ENCODE results near the gene CCNY. TPM values are rescaled to one million over a fixed set of nuclear protein-coding genes. Genes with fewer than 3 reads are reported as not detected.

CCNY gene
- total and polyA plus RNA-seq, 3 experiments from 2014 or later: 15.1 to 65.2 (median 58.4) TPM

DNA sequence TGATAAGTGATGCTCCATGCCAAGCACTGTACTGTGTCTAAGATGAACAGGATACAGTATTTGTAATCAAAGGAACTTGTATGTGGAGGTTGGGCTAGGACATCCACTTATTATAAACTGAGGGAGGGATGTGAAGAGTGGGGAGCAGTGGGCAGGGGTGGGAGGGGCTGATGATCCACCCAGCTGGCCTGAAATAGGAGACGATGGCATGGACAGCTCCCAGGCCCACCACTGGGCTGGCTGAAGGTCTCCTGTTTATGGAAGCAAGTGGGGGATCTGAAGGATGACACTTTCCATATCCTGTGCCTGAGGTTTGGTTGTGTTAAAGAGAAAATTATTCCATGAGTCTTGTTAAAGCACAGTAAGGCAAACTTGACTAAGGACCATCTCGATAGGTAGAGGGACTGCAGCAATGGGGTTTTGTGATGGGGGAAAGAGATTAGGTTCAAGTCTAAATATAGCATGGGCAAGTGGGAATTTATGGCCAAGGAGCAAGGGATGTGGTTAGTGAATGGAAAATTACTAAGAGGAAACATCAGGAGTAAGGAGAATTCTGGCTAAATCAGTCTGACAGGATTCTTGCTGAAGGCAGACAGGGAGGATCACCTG, 124.6 kb downstream of the CCNY start:
- Histone ChIP-seq H3K4me3 (ENCODE audit: low read length) (no peak overlapping the region), H3K9me3 (ENCODE audit: low read length) (no peaks in the 10 kb centered on the region), H3K4me1 (ENCODE audit: insufficient read depth, low read length) (peaks cover 91% of the 10 kb centered on the region), H3K27me3 (ENCODE audit: insufficient read depth, low read length, poor library complexity, severe bottlenecking) (no peaks in the 10 kb centered on the region), H3K36me3 (ENCODE audit: insufficient read depth, low read length) (no peaks in the 10 kb centered on the region), H3K27ac (ENCODE audit: low read depth, low read length) (no peak overlapping the region)
- peak overlapping the region in 6 of 8 donors; percentile 2 to 85 (median 8) for H3K27ac Mint-ChIP-seq
- POLR2A ChIA-PET: no interaction called here
- H3K9me3 Mint-ChIP-seq: no peaks in the 10 kb centered on the region
- H3K36me3 Mint-ChIP-seq: peaks cover 0 to 2% (median 0%) of the 10 kb centered on the region in 3 donors
- CTCF ChIA-PET: no interaction called here
- H3K4me1 Mint-ChIP-seq: peaks cover 0 to 48% (median 0%) of the 10 kb centered on the region in 3 donors
- DNase-seq: no peak
- H3K4me3 Mint-ChIP-seq: peak overlapping the region in 2 of 7 donors; percentile 3 to 16
- H3K27me3 Mint-ChIP-seq: peaks cover 0 to 2% of the 10 kb centered on the region in 2 donors

DNA sequence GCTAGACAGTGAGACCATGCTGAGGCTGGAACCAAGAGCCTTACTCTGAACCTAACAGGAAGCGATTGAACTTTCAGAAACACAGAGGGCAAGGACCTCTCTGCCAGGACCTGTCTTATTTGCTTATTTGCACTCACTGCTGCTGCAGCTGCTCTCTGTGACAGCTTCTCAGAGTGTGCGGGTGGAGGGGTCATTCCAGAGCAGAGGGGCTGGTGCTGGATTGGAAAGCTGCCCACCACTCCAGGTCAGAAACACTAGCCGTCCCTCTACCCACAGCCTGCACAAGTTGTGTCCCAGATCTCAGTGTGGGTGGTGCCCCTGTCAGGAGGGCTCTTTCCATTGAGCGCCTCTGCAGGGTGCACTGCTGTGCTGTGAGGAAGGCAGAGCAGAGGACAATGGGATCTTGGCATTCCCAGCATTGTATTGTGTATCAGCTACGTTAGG, 126.2 kb downstream of the CCNY start:
- no peaks in the 10 kb centered on the region for H3K9me3 Mint-ChIP-seq

DNA sequence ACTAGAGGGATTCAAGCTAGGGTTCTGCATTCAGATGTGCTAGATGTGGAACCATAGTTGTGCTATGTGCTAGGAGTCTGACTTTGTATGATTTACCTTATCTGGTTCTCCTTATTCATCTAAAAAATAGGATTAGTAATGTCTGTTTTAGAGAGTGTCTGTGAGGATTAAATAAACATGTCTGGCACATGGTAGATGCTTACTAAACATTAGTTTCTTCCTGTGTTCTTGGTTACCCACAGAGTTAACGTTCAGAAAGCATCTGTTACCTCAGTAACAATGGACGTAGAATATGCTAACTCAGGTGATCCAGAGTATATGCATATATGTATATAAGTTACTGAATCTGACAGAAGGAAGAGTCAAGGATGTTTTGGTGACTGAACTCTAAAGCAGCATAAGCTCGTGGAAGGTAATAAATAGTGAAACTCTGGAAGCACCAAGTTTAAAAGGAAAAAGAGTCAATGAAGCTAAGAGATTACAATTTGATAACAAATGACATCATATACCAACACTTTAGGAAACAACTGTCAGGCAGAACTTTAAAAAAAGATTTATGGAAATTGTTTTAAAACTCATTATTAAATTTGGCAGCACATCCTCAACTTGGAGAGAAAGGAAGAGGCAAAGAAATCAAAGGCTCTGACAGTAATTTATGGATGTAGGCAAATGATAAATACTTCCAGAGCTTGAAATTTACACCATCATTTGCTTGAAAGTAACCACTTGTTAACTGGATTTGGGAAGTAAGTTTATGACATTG, 127.0 kb downstream of the CCNY start:
- Mint-ChIP-seq H3K9me3 (no peaks in the 10 kb centered on the region), H3K4me1 (peaks cover 14 to 41% (median 16%) of the 10 kb centered on the region in 3 donors), H3K4me3 (peak overlapping the region in 4 of 7 donors; percentile 1 to 46 (median 30)), H3K36me3 (no peaks in the 10 kb centered on the region), H3K27ac (peak overlapping the region in 7 of 8 donors; percentile 5 to 75 (median 25)), H3K27me3 (peaks cover 0 to 2% of the 10 kb centered on the region in 2 donors)
- Histone ChIP-seq H3K9me3 (ENCODE audit: low read length) (no peaks in the 10 kb centered on the region), H3K27me3 (ENCODE audit: insufficient read depth, low read length, poor library complexity, severe bottlenecking) (no peaks in the 10 kb centered on the region), H3K4me3 (ENCODE audit: low read length) (no peak overlapping the region), H3K36me3 (ENCODE audit: insufficient read depth, low read length) (no peaks in the 10 kb centered on the region), H3K4me1 (ENCODE audit: insufficient read depth, low read length) (peaks cover 83% of the 10 kb centered on the region), H3K27ac (ENCODE audit: low read depth, low read length) (no peak overlapping the region)
- no peak for DNase-seq
- POLR2A ChIA-PET: no interaction called here
- CTCF ChIA-PET: no interaction called here

More for the DNA sequence above, 126.2 kb downstream of the CCNY start:
- H3K4me3 Mint-ChIP-seq: peak overlapping the region in 5 of 7 donors; percentile 1 to 54 (median 43)
- Histone ChIP-seq H3K27ac (ENCODE audit: low read depth, low read length) (no peak overlapping the region), H3K9me3 (ENCODE audit: low read length) (no peaks in the 10 kb centered on the region), H3K27me3 (ENCODE audit: insufficient read depth, low read length, poor library complexity, severe bottlenecking) (no peaks in the 10 kb centered on the region), H3K36me3 (ENCODE audit: insufficient read depth, low read length) (no peaks in the 10 kb centered on the region), H3K4me1 (ENCODE audit: insufficient read depth, low read length) (peaks cover 89% of the 10 kb centered on the region), H3K4me3 (ENCODE audit: low read length) (no peak overlapping the region)
- DNase-seq: no peak
- H3K27ac Mint-ChIP-seq: peak overlapping the region in 6 of 8 donors; percentile 5 to 75 (median 44)
- H3K27me3 Mint-ChIP-seq: peaks cover 0 to 2% of the 10 kb centered on the region in 2 donors
- peaks cover 7 to 41% (median 8%) of the 10 kb centered on the region in 3 donors for H3K4me1 Mint-ChIP-seq
- H3K36me3 Mint-ChIP-seq: no peaks in the 10 kb centered on the region
- POLR2A ChIA-PET: no interaction called here
- CTCF ChIA-PET: no interaction called here

DNA sequence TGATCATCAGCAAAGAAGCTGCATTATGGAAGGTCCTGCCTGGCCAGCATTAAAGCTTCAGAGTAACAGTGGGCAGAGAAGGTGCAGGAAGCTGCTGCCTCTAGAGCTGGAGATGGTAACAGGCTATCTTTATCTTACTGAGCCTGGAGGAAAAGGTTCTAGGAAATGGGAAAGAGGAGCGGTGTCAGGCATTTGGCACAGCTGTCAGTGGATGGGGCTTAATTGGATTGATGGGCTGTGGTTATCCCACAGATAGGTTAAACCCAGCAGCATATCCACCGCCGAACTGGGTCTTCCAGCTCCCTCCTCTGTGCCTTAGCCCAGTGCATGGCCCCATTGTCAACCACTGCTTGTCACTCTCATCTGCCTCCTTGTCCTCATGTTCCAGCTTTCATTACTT, 127.6 kb downstream of the CCNY start:
- H3K27me3 Mint-ChIP-seq: peaks cover 0 to 2% of the 10 kb centered on the region in 2 donors
- no peak overlapping the region for H3K4me3 Mint-ChIP-seq
- H3K4me1 Mint-ChIP-seq: peaks cover 20 to 40% (median 22%) of the 10 kb centered on the region in 3 donors
- peak overlapping the region in 1 of 8 donors; percentile 11 for H3K27ac Mint-ChIP-seq
- H3K27me3 ChIP-seq (ENCODE audit: insufficient read depth, low read length, poor library complexity, severe bottlenecking): no peaks in the 10 kb centered on the region
- H3K36me3 ChIP-seq (ENCODE audit: insufficient read depth, low read length): no peaks in the 10 kb centered on the region
- no peaks in the 10 kb centered on the region for H3K9me3 ChIP-seq (ENCODE audit: low read length)
- H3K36me3 Mint-ChIP-seq: no peaks in the 10 kb centered on the region
- ChIA-PET CTCF (no interaction called here), POLR2A (no interaction called here)
- no peak for DNase-seq
- H3K27ac ChIP-seq (ENCODE audit: low read depth, low read length): no peak overlapping the region
- H3K9me3 Mint-ChIP-seq: no peaks in the 10 kb centered on the region
- peaks cover 82% of the 10 kb centered on the region for H3K4me1 ChIP-seq (ENCODE audit: insufficient read depth, low read length)
- no peak overlapping the region for H3K4me3 ChIP-seq (ENCODE audit: low read length)

DNA sequence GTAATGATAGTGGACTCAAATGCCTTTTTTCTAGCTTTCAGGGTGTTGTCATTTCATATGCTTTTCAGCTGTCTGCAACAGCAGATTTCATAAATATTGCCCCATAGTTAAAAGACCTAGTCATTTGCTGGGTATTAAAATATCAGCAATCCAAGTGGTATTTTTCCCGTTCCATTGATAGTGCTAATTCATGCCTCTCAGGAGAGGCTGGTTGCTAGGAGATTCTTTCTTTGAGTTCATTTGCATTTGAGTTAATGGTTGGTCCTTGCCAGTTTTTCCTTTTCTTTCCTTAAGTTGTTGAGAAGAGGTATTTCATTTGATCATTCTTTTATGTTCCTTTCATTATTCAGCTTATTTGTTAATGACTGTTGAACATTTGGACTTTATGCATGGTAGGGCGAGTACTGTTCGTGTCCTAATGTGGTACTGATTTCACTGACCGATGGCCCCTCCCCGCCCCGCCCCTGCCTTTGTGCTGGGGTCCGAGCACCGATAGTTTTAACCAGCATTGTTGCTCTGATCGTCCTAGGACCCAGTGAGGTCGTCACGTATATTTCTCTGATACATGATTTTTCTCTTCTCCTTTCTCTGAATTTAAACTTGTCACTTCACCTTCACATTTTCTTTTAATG, 128.6 kb downstream of the CCNY start:
- Histone ChIP-seq H3K9me3 (ENCODE audit: low read length) (no peaks in the 10 kb centered on the region), H3K27ac (ENCODE audit: low read depth, low read length) (no peak overlapping the region), H3K27me3 (ENCODE audit: insufficient read depth, low read length, poor library complexity, severe bottlenecking) (no peaks in the 10 kb centered on the region), H3K4me3 (ENCODE audit: low read length) (no peak overlapping the region), H3K36me3 (ENCODE audit: insufficient read depth, low read length) (no peaks in the 10 kb centered on the region), H3K4me1 (ENCODE audit: insufficient read depth, low read length) (peaks cover 78% of the 10 kb centered on the region)
- Mint-ChIP-seq H3K9me3 (no peaks in the 10 kb centered on the region), H3K36me3 (no peaks in the 10 kb centered on the region), H3K27me3 (no peaks in the 10 kb centered on the region), H3K27ac (no peak overlapping the region), H3K4me1 (peaks cover 31 to 40% (median 33%) of the 10 kb centered on the region in 3 donors), H3K4me3 (no peak overlapping the region)
- POLR2A ChIA-PET: no interaction called here
- DNase-seq: no peak
- CTCF ChIA-PET: no interaction called here

DNA sequence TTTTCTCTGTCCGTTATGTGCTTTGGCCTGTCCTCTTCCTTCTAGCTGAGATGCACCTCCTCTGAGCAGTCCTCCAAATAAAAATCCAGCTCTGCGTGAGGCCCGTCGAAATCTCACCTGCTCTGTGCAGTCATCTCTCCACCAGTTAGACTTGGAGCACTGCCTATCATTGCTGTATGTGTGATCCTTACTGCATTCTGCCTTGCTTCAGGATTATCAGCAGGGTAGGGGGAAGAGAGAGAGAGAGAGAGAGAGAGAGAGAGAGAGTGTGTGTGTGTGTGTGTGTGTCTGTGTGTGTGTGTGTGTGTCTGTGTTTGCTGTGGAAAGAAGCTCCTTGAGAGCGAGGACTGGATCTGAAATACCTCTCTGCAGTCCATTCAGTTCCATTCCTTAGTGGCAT, 129.4 kb downstream of the CCNY start:
- no peaks in the 10 kb centered on the region for H3K27me3 Mint-ChIP-seq
- no peak for DNase-seq
- Histone ChIP-seq H3K36me3 (ENCODE audit: insufficient read depth, low read length) (no peaks in the 10 kb centered on the region), H3K27me3 (ENCODE audit: insufficient read depth, low read length, poor library complexity, severe bottlenecking) (no peaks in the 10 kb centered on the region), H3K4me1 (ENCODE audit: insufficient read depth, low read length) (peaks cover 77% of the 10 kb centered on the region), H3K9me3 (ENCODE audit: low read length) (no peaks in the 10 kb centered on the region), H3K4me3 (ENCODE audit: low read length) (no peak overlapping the region), H3K27ac (ENCODE audit: low read depth, low read length) (no peak overlapping the region)
- no peak overlapping the region for H3K27ac Mint-ChIP-seq
- peaks cover 38 to 40% (median 40%) of the 10 kb centered on the region in 3 donors for H3K4me1 Mint-ChIP-seq
- POLR2A ChIA-PET: no interaction called here
- H3K9me3 Mint-ChIP-seq: no peaks in the 10 kb centered on the region
- H3K36me3 Mint-ChIP-seq: no peaks in the 10 kb centered on the region
- no peak overlapping the region for H3K4me3 Mint-ChIP-seq
- CTCF ChIA-PET: no interaction called here

DNA sequence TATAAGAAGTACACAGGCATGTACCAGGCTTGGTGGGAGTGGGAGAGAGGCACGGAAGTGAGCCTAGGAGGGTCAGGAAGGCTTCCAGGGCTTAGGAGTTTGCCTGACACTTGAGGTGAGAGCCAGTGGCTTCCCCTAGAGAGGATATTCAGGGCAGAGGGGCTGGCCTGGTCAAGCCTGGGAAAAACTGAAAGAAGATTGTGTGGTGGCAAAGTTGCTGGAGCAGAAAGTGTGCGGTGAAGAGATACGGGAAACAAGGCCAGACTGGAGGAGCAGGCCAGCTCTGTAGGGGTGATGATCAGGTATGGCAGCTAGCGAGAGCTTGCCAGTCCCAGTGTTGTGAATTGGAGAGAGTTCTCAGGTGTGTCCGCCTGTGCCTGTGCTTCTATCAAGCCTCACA, 129.9 kb downstream of the CCNY start:
- H3K4me3 ChIP-seq (ENCODE audit: low read length): no peak overlapping the region
- peaks cover 41 to 45% (median 43%) of the 10 kb centered on the region in 3 donors for H3K4me1 Mint-ChIP-seq
- H3K4me3 Mint-ChIP-seq: no peak overlapping the region
- H3K27me3 ChIP-seq (ENCODE audit: insufficient read depth, low read length, poor library complexity, severe bottlenecking): no peaks in the 10 kb centered on the region
- DNase-seq: no peak
- H3K4me1 ChIP-seq (ENCODE audit: insufficient read depth, low read length): peaks cover 72% of the 10 kb centered on the region
- H3K27me3 Mint-ChIP-seq: no peaks in the 10 kb centered on the region
- H3K9me3 ChIP-seq (ENCODE audit: low read length): no peaks in the 10 kb centered on the region
- H3K27ac ChIP-seq (ENCODE audit: low read depth, low read length): no peak overlapping the region
- ChIA-PET POLR2A (no interaction called here), CTCF (no interaction called here)
- H3K36me3 ChIP-seq (ENCODE audit: insufficient read depth, low read length): no peaks in the 10 kb centered on the region
- H3K27ac Mint-ChIP-seq: no peak overlapping the region
- no peaks in the 10 kb centered on the region for H3K36me3 Mint-ChIP-seq
- H3K9me3 Mint-ChIP-seq: no peaks in the 10 kb centered on the region

DNA sequence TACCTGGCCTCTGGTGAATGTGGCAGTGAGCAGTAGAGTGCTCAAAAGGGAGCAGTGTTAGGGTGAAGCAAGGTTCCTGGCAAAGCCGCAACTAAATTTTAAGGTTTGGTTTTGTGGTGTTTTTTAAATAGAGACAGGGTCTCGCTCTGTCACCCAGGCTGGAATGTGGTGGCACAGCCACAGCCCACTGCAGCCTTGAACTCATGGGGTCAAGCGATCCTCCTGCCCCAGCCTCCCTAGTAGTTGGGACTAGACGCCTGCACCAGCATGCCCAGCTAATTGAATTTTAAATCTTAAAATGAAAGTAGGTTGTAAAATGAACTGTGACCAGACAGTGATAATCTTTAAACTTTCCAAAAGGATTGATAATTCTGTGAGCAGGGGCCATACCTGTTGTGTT, 130.4 kb downstream of the CCNY start:
- Histone ChIP-seq H3K27ac (ENCODE audit: low read depth, low read length) (no peak overlapping the region), H3K27me3 (ENCODE audit: insufficient read depth, low read length, poor library complexity, severe bottlenecking) (no peaks in the 10 kb centered on the region), H3K36me3 (ENCODE audit: insufficient read depth, low read length) (no peaks in the 10 kb centered on the region), H3K4me3 (ENCODE audit: low read length) (no peak overlapping the region), H3K4me1 (ENCODE audit: insufficient read depth, low read length) (peaks cover 67% of the 10 kb centered on the region), H3K9me3 (ENCODE audit: low read length) (no peaks in the 10 kb centered on the region)
- H3K4me3 Mint-ChIP-seq: no peak overlapping the region
- H3K27me3 Mint-ChIP-seq: no peaks in the 10 kb centered on the region
- H3K4me1 Mint-ChIP-seq: peaks cover 40 to 50% (median 48%) of the 10 kb centered on the region in 3 donors
- H3K9me3 Mint-ChIP-seq: no peaks in the 10 kb centered on the region
- no peak for DNase-seq
- POLR2A ChIA-PET: no interaction called here
- H3K36me3 Mint-ChIP-seq: no peaks in the 10 kb centered on the region
- H3K27ac Mint-ChIP-seq: no peak overlapping the region
- CTCF ChIA-PET: no interaction called here

Data from CD8-positive, alpha-beta memory T cell (primary cell).